H54 (cell line): ENCODE data around the gene MAP2K5.

ENCODE experiments used
- DNase-seq: peaks from one replicate; pipeline ENCODE4 v3.0.0; 2011; ENCODE audit warnings: low spot score, mixed read lengths; ENCODE audit not compliant: insufficient read length
- FAIRE-seq: peaks from 3 replicates; lab custom pipeline; 2011; peaks lifted over from hg19 to GRCh38; lab: Jason Lieb, UNC
- POLR2A ChIP-seq: IDR thresholded peaks from 2 replicates; pipeline ENCODE4 v1.6.1; 2011; ENCODE audit warnings: low read depth, mild to moderate bottlenecking, low read length

The MAP2K5 gene

DNA sequence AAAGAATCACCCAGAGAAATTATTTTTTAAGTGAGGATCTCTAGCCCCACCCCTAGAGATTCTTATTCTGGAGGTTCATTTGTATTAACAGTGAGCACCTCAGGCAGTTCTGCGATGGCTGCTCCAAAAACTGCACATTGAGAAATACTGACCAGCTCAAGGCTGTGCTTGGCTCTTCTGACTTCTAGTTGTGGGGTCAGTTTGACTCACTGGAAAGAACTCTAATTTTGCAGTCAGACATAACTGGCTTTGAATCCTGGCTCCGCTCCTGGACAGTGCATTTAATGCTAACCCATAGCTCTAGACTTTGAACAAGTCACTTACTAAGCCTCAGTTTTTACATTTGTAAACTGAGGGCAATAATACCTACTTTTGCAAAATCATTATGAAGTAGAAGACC lies 159.2 kb downstream of the MAP2K5 start:
- DNase-seq (no peak), FAIRE-seq (no peak)
- TF ChIP-seq POLR2A, result no peak

DNA sequence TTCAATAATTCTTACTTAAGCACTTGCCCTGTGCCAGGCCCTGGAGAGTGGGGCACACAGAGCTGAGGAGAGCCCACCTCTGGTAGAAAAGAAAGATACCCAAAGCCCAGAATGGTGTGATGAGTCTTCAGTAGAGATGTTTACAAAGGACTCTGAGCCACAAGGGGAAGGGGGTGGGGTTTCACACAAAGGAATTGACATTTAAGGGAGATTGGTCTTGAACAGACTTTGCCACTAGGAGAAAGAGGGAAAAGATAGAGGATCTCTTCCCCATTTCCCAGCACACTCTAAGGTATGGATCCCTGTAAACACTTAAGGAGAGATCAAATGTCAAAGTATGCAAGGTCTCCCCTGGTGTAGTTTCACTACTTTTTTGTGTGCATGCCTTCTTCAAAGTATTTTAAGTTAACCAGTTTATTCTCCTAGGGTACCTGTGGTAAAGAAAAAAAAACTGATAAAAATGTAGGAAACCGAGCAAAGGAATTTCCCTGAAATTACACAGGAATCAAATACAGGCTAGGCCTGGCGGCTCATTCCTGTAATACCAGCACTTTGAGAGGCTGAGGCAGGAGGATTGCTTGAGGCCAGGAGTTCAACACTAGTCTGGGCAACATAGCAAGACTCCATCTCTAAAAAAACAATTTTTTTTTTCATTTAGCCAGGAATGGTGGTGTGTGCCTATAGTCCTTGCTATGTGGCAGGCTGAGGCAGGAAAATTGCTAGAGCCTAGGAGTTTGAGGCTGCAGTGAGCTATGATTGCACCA lies 165.2 kb downstream of the MAP2K5 start:
- DNase-seq (no peak), FAIRE-seq (no peak)
- no peak for TF ChIP-seq POLR2A

DNA sequence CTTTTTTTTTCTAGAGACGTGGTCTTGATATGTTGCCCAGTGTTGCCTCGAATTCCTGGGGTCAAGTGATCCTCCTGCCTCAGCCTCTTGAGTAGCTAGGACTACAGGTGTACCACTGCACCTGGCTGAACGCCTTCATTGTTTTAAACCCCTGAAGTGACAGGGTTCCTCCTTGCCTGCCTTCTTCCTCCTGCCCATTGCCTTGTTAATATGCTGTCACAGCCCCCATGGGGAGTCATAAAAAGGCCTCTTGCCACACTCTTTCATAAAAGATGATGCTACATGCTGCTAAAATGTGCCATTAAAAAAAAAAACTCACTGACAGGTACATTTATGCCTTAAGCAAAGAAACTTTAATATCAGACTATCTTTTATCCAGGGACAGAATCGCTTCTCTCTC lies 166.0 kb downstream of the MAP2K5 start:
- FAIRE-seq, result no peak
- DNase-seq, result no peak
- no peak for TF ChIP-seq POLR2A

DNA sequence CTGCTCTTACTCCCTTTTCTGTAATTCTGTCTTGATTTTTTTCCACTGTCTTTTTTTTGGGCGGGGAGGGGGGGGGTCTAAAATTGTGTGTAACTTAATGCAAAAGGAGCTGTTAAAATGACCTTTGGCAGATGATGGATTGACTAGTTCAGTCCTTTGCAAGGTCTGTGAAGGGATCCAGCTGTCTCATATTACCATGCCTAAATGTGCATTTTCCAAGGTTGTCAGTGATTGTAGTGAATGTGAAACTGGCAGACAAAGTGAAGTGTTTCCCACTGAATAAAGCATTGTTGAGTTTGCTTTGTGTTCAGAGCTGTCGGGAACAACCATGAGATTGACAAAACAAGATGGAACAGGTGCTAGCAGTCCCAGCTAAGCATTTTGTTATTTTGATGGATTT lies 172.7 kb downstream of the MAP2K5 start:
- no peak for TF ChIP-seq POLR2A
- no peak for FAIRE-seq
- DNase-seq, result no peak

DNA sequence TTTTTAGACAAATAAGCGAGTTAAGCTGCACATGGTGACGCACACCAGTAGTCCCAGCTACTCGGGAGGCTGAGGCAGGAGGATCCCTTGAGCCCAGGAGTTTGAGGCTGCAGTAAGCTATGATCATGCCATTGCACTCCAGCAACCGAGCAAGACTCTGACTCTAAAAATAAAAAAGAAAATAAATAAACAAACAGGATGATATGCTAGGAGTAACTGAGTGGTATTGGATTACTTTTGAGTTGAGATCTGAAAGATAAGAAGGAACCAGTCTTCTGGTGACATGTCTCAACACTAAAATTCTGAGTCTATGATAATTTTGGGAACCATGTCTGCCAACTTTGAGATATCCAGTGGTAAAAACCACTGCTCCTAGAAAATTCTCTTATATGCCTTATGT lies 173.7 kb downstream of the MAP2K5 start:
- no peak for DNase-seq
- no peak for FAIRE-seq
- no peak for TF ChIP-seq POLR2A

DNA sequence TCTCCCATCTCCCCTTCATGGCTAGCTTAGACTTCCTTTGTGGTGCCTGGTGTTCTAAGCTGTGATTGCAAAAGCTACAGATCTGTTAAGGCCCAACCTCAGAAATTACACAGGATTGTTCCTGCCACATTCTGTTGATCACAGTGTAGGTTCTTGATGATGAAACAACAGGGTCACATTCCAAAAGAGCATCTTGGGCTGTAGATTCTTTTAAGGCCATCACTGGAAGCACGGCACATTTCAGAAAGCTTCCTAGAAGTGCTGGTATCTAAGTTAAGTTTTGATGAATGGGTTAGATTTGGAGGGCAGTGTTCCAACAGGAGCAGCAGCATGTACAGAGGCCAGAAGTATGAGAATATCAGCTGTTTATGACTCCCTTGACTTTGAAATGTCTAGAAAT lies 175.3 kb downstream of the MAP2K5 start:
- no peak for TF ChIP-seq POLR2A
- no peak for DNase-seq
- no peak for FAIRE-seq

DNA sequence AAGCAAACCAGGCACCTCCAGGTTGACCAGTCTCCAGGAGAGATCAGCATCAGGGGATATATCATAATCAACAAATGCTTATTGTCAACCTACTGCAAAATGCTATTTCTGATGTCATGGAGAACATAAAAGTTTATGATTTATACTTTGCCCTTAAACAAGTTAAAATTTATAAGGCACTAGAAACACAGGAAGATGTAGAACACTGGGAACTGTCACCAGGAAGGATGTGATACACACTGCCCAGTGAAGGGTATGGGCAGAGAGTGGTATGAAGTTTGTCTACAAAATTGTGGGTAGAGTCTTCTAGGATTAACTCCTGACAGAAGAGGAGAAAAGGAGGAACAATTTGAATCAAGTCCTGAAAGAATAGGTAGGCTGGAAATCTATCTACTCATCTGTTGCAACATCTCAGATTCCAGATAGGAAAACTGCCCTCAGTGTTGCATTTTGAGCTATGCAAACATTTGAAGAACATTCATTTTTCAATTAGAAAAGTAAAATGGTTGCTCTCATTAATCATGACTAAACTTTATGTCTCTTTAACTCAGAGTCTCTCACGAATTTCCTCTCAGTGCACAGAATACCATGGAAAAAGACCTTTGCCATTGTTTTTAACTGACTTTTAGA lies 176.9 kb downstream of the MAP2K5 start:
- no peak for TF ChIP-seq POLR2A
- FAIRE-seq, result no peak
- no peak for DNase-seq

DNA sequence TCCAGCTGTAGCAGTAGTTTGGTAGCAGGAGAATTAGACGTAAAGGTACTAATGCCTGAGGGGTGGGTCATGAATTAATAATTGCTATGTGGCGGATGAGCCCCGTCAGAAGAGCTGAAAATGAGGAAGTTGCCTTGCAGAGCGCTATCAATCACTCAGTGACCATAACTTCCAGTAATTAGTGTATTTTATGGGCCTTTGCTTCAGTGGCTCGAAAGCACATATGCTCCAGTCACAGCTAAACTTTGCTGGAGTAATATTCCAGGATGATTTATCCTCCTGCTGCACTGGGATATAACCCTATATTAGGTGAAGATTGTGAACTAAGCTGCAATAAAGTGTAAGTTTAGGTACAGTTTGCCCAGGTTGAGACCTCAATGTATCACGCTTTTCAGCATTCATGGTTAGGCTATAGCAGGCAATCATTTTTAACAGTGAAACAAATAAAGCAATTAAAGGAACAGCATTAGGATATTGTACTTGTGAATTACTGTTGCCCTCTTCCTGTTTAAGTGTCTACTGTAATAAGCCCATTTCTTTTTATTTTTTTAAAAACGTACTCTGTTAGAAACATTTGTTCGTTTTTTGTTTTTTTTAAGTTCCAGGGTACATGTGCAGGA lies 178.2 kb downstream of the MAP2K5 start:
- FAIRE-seq (no peak), DNase-seq (no peak)
- no peak for TF ChIP-seq POLR2A

DNA sequence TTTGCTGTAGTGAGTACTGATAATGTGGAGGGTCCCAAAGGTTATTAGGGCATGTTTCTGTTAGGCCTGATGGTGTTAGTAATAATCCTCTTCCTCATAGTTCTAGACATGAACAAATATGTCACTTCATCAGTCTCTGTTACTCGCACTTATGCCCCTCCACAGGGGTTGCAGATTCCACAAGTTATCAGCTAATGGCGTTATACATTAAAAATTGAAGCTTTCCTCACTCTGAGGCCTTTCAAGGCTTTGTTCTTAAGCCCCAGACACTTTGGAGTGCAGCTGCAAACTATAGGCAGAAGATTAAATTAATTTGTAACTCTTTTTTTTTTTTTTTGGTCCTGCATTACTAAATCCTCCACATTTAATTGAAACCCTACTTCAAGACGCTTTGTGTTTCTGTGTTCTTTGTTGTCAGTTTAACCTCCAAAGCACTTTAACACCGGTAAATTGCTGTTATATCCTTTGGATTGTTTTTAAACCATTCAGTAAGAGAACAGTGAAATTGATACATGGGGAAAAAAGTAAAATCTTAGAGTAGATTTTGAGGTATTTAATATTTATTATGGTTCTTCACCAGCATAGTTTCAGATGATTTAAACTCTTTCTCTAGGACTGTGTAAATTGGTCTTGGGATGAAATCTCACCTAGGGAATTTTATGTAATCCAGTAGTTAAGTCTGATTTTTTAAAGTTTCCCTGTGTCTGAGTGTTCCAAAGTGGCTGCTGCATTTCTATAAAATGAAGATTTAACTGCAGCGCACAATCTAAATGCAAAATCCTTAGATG lies 179.7 kb downstream of the MAP2K5 start:
- DNase-seq (no peak), FAIRE-seq (no peak)
- no peak for TF ChIP-seq POLR2A

DNA sequence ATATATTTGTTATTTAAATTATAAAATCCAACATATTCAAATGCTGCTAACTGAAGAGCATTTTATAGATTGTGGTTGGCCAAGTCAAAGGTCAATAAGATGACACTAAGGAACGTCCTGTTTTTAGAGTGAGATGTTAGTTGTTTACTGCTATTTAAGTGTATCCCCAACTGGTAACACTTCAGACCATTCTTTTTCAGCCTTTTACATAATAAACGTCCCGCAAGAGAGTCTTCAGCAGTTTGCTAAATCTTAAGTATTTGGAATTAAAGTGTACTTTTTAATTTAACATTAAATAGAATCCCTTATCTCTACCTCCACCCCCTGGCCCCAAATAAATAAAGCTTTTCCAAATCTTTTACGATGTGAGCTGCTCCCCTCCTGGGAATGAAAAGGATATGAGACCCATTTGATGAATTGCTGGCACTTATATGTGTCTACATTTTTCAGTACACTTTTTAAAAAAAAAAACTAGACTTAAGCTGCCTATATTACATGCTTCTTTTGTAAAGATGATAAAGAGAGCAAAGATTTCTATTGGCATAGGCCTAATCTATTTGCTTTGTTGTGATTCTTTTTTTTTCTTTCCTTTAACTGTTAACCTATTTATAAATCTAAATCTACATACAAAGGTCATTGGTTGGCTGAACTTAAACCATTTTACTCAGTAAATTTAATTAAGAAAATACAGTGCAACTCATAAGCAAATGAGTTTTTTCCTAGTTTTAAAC lies 181.0 kb downstream of the MAP2K5 start:
- DNase-seq (no peak), FAIRE-seq (no peak)
- TF ChIP-seq POLR2A, result no peak

DNA sequence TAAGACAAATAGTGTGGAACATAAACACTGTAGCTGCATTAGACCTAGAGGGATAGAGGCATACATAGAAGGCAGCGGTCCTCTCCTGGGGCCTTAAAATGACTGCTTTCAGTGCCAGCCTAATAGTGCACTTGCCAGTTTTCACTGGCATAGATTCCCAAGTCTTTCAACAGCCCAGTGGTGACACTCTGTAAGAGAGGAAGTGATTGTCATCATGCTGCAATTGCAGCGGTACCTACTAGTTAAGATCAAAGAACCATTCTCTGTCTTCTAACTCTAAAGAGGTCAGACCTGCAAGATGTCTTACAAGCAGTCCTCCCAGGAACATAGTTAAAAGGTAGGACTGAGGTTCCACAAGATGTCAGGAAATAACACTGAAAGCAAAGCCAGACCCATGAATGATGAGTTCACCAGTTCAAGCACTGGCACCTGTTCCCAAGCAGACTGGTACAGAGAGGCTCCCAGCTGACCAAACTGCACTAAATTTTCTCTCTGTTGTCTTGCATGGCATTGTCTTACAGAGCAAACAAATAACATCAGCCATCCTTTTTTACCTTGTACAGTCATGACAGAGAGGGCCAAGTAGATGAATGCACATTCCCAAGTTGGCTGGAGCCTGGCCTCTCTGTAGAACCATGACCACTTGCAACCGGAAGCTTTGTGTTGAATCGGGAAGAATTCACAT lies 182.3 kb downstream of the MAP2K5 start:
- DNase-seq, result no peak
- no peak for FAIRE-seq
- TF ChIP-seq POLR2A, result no peak

DNA sequence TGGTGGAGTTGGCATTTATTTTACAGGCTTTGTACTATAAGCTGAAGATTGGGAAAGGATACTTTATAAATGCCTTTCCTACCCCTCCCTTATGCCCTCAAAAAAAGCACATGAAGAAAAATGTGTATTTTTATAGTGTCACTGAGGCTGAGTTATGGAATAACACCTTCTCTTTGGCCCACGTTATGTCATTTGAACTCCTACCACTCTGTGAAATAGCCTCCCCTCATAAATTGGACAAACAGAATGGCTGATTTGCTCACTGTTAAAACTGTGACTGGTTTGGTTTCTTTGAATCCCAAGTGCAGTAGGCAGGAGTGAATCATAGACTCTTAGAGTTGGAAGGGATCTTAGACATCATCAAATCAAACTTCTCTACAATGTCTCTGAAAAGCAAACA lies 187.6 kb downstream of the MAP2K5 start:
- no peak for DNase-seq
- TF ChIP-seq POLR2A, result no peak
- FAIRE-seq, result no peak
